Liver (tissue), 9 donors: ENCODE data around the gene GPBP1L1. TPM values are rescaled to one million over a fixed set of nuclear protein-coding genes. Genes with fewer than 3 reads are reported as not detected.

Experiments used
- DNase-seq: peaks from one replicate; pipeline ENCODE4 v3.0.0-alpha.2; 2017; ENCODE audit warnings: low spot score
- H3K27ac ChIP-seq, 2 donors: one replicate each; pipeline ENCODE4 v1.7.0; 2013; ENCODE audit warnings: inconsistent platforms in 2 of 2, low read length in 2 of 2, control low read depth in 1 of 2, low read depth in 1 of 2, mild to moderate bottlenecking in 1 of 2
- H3K27me3 ChIP-seq, 4 donors: one replicate each; pipeline versions ENCODE4 v1.6.1 to v1.7.0; 2013; ENCODE audit warnings: low read length in 3 of 4, inconsistent platforms in 1 of 4, mild to moderate bottlenecking in 1 of 4, moderate library complexity in 1 of 4; ENCODE audit not compliant: control insufficient read depth in 4 of 4, insufficient read depth in 4 of 4
- H3K36me3 ChIP-seq, 4 donors: one replicate each; pipeline versions ENCODE4 v1.6.1 to v1.7.0; 2013; ENCODE audit warnings: low read length in 3 of 4, mild to moderate bottlenecking in 3 of 4, low read depth in 1 of 4, moderate library complexity in 1 of 4; ENCODE audit not compliant: control insufficient read depth in 4 of 4, insufficient read depth in 3 of 4
- H3K4me1 ChIP-seq, 4 donors: one replicate each; pipeline versions ENCODE4 v1.6.1 to v1.7.0; 2013; ENCODE audit warnings: low read length in 3 of 4, mild to moderate bottlenecking in 3 of 4, moderate library complexity in 1 of 4; ENCODE audit not compliant: control insufficient read depth in 4 of 4, insufficient read depth in 4 of 4
- H3K4me3 ChIP-seq, 3 donors: one replicate each; pipeline versions ENCODE4 v1.6.1 to v1.7.0; 2013; ENCODE audit warnings: low read length in 3 of 3, control low read depth in 1 of 3, low read depth in 1 of 3, mild to moderate bottlenecking in 1 of 3
- H3K9ac ChIP-seq, 2 donors: one replicate each; pipeline ENCODE4 v1.7.0; 2013; ENCODE audit warnings: low read length in 2 of 2, mild to moderate bottlenecking in 2 of 2, moderate library complexity in 2 of 2, control low read depth in 1 of 2, low read depth in 1 of 2
- H3K9me3 ChIP-seq, 4 donors: one replicate each; pipeline versions ENCODE4 v1.6.1 to v1.7.0; 2013; ENCODE audit warnings: low read length in 3 of 4; ENCODE audit not compliant: control insufficient read depth in 4 of 4
- EGR1 ChIP-seq, 2 donors: IDR thresholded peaks; 2 replicates each; pipeline ENCODE4 v1.6.1; 2016 to 2018; ENCODE audit warnings: antibody characterized with exemption in 2 of 2, low read depth in 2 of 2
- FOXA1 ChIP-seq: IDR thresholded peaks from 2 replicates; pipeline ENCODE4 v1.6.1; 2016; ENCODE audit warnings: antibody characterized with exemption
- FOXA2 ChIP-seq: IDR thresholded peaks from 2 replicates; pipeline ENCODE4 v1.6.1; 2016; ENCODE audit warnings: antibody characterized with exemption
- GABPA ChIP-seq, 2 donors: IDR thresholded peaks in 1 of 2; conservative IDR thresholded peaks in 1 of 2; 2 replicates each; pipeline ENCODE4 v1.6.1; 2016; ENCODE audit warnings: antibody characterized with exemption in 2 of 2, mild to moderate bottlenecking in 1 of 2, moderate library complexity in 1 of 2
- HNF4A ChIP-seq, 2 donors: conservative IDR thresholded peaks; 2 replicates each; pipeline ENCODE4 v1.6.1; 2016; ENCODE audit warnings: antibody characterized with exemption in 2 of 2, mild to moderate bottlenecking in 2 of 2
- HNF4G ChIP-seq: IDR thresholded peaks from 2 replicates; pipeline ENCODE4 v1.6.1; 2016; ENCODE audit warnings: antibody characterized with exemption
- JUND ChIP-seq, 2 donors: IDR thresholded peaks; 2 replicates each; pipeline ENCODE4 v1.6.1; 2016; ENCODE audit warnings: antibody characterized with exemption in 2 of 2
- NR2F2 ChIP-seq: IDR thresholded peaks from 2 replicates; pipeline ENCODE4 v1.6.1; 2016; ENCODE audit warnings: antibody characterized with exemption
- RAD21 ChIP-seq, 2 donors: IDR thresholded peaks; 2 replicates each; pipeline ENCODE4 v1.6.1; 2016; ENCODE audit warnings: antibody characterized with exemption in 2 of 2, mild to moderate bottlenecking in 2 of 2
- SP1 ChIP-seq: IDR thresholded peaks from 2 replicates; pipeline ENCODE4 v1.6.1; 2018; ENCODE audit warnings: antibody characterized with exemption, mild to moderate bottlenecking
- YY1 ChIP-seq: IDR thresholded peaks from 2 replicates; pipeline ENCODE4 v1.6.1; 2016; ENCODE audit warnings: antibody characterized with exemption, mild to moderate bottlenecking
- WGBS: extraction: QIAGEN DNeasy Blood & Tissue Kit; methylation state at CpG from one replicate; pipeline ENCODE4 v1.1.7; 2013; 5-methylcytosine and 5-hydroxymethylcytosine counted together
- polyA plus RNA-seq, 2 donors: library from polyadenylated mRNA; stranded (reverse) in 1 of 2; unstranded in 1 of 2; fragments of 200-250 nt in 1 of 2; fragments of >200 nt in 1 of 2; fragmentation: Nextera tagmentation in 1 of 2; extraction: Ambion mirVana in 1 of 2; gene quantifications; one replicate each; pipeline versions ENCODE4 v1.2.1 to v1.2.3, GENCODE V29; 2013 to 2015
- total RNA-seq, 2 donors: library from RNA; depleted of rRNA; stranded (reverse); fragments of >200 nt; gene quantifications; one replicate each; pipeline ENCODE4 v1.2.3, GENCODE V29; 2014
- TF ChIP-seq, protein P1 (sequence below): IDR thresholded peaks from 2 replicates; pipeline ENCODE4 v1.6.1; 2016; ENCODE audit warnings: antibody characterized with exemption, mild to moderate bottlenecking
- TF ChIP-seq, protein P2 (sequence below): IDR thresholded peaks from 2 replicates; pipeline ENCODE4 v1.6.1; 2016; ENCODE audit warnings: antibody characterized with exemption
- TF ChIP-seq, protein P3 (sequence below): IDR thresholded peaks from 2 replicates; pipeline ENCODE4 v1.6.1; 2016; ENCODE audit warnings: antibody characterized with exemption
- TF ChIP-seq, protein P4 (sequence below): fragments of 150-350 bp; IDR thresholded peaks from 2 replicates; pipeline ENCODE4 v1.5.1; 2017; ENCODE audit warnings: improper control_type of control experiment, low read depth, low read length; ENCODE audit not compliant: missing input control
- donor health status: healthy.
- donor health status: healthy.
- donor health status: healthy.
- donor health status: healthy.
- donor health status: healthy.

Gene GPBP1L1
- total and polyA plus RNA-seq, 4 donors, result 24.8 to 86.7 (median 53.5) TPM

DNA sequence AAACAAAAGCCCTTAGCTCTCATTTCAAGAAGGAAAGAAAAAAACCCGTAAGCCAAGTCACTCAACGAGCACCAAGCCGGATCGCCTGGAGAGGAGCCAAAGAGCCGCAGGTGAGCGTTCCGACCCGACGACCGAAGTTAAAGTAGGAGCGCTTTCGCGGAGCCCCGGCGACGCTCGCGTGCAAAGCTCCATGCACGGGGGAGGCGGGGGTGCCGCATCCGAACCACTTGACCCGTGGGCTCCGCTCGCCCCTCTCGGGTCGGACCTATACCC, 382 bp downstream of the GPBP1L1 start:
- peak; percentile 73 for DNase-seq
- Histone ChIP-seq H3K27me3 (no peaks in the 10 kb centered on the region), H3K4me1 (peaks cover 10 to 39% (median 28%) of the 10 kb centered on the region in 4 donors), H3K27ac (peak overlapping the region; percentile 98 to 99), H3K36me3 (peaks cover 0 to under 1% (median 0%) of the 10 kb centered on the region in 4 donors), H3K4me3 (peak overlapping the region; percentile 87 to 99 (median 92)), H3K9ac (peak overlapping the region; percentile 86 to 98), H3K9me3 (no peaks in the 10 kb centered on the region)
- WGBS, result under 1% methylated on average over 27 of the region's 27 CpGs
- no peak for TF ChIP-seq FOXA1
- no peak for TF ChIP-seq GABPA (IDR thresholded peaks at IDR 0.05 in 1 of 2, conservative IDR thresholded peaks at IDR 0.05 in 1 of 2)
- TF ChIP-seq, protein P1, sequence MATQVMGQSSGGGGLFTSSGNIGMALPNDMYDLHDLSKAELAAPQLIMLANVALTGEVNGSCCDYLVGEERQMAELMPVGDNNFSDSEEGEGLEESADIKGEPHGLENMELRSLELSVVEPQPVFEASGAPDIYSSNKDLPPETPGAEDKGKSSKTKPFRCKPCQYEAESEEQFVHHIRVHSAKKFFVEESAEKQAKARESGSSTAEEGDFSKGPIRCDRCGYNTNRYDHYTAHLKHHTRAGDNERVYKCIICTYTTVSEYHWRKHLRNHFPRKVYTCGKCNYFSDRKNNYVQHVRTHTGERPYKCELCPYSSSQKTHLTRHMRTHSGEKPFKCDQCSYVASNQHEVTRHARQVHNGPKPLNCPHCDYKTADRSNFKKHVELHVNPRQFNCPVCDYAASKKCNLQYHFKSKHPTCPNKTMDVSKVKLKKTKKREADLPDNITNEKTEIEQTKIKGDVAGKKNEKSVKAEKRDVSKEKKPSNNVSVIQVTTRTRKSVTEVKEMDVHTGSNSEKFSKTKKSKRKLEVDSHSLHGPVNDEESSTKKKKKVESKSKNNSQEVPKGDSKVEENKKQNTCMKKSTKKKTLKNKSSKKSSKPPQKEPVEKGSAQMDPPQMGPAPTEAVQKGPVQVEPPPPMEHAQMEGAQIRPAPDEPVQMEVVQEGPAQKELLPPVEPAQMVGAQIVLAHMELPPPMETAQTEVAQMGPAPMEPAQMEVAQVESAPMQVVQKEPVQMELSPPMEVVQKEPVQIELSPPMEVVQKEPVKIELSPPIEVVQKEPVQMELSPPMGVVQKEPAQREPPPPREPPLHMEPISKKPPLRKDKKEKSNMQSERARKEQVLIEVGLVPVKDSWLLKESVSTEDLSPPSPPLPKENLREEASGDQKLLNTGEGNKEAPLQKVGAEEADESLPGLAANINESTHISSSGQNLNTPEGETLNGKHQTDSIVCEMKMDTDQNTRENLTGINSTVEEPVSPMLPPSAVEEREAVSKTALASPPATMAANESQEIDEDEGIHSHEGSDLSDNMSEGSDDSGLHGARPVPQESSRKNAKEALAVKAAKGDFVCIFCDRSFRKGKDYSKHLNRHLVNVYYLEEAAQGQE, result peak; percentile 1
- TF ChIP-seq, protein P2, sequence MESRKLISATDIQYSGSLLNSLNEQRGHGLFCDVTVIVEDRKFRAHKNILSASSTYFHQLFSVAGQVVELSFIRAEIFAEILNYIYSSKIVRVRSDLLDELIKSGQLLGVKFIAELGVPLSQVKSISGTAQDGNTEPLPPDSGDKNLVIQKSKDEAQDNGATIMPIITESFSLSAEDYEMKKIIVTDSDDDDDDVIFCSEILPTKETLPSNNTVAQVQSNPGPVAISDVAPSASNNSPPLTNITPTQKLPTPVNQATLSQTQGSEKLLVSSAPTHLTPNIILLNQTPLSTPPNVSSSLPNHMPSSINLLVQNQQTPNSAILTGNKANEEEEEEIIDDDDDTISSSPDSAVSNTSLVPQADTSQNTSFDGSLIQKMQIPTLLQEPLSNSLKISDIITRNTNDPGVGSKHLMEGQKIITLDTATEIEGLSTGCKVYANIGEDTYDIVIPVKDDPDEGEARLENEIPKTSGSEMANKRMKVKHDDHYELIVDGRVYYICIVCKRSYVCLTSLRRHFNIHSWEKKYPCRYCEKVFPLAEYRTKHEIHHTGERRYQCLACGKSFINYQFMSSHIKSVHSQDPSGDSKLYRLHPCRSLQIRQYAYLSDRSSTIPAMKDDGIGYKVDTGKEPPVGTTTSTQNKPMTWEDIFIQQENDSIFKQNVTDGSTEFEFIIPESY, result no peak
- no peak for TF ChIP-seq YY1
- TF ChIP-seq SP1, result no peak
- TF ChIP-seq HNF4G, result no peak

DNA sequence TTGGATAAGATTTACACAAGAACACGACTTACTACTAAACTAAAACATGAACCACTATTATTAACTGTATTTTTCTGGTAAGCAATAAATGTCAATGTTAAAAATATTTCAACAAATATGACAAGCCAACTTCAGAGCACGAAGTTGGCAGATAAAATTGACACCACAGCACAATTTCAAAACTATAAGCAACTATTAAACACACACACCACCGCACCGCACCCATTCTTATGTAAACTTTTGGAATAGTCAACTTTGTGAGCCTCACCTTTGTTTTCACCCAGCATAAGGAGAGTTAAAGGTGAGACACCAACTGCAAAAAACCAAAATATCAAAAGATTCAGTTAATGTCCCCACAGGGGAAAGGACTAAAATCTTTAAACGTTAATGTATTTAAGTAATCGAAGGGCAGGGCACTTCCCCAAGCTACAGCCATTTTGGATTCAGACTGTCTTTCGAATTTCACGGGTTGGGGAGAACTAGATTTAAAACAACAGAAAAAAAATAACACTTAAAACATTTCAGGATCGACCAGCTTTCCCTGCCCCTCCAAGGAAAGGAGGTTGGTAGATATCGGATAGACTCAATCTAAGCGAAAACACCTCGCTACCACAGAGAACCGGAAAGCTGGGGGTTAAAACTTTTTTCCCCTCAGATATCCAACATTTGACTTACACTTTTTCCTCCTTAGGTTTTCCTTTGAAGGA, 872 bp downstream of the GPBP1L1 start:
- under 1% methylated on average over 13 of the region's 13 CpGs for WGBS
- no peak for DNase-seq
- no peaks in the 10 kb centered on the region for H3K27me3 ChIP-seq
- no peaks in the 10 kb centered on the region for H3K9me3 ChIP-seq
- peaks cover 10 to 44% (median 33%) of the 10 kb centered on the region in 4 donors for H3K4me1 ChIP-seq
- H3K4me3 ChIP-seq, result peak overlapping the region; percentile 87 to 99 (median 92)
- H3K36me3 ChIP-seq, result no peaks in the 10 kb centered on the region
- TF ChIP-seq, protein P3, sequence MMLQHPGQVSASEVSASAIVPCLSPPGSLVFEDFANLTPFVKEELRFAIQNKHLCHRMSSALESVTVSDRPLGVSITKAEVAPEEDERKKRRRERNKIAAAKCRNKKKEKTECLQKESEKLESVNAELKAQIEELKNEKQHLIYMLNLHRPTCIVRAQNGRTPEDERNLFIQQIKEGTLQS, result no peak
- H3K27ac ChIP-seq, result peak overlapping the region; percentile 98 to 99
- H3K9ac ChIP-seq, result peak overlapping the region; percentile 86 to 98

DNA sequence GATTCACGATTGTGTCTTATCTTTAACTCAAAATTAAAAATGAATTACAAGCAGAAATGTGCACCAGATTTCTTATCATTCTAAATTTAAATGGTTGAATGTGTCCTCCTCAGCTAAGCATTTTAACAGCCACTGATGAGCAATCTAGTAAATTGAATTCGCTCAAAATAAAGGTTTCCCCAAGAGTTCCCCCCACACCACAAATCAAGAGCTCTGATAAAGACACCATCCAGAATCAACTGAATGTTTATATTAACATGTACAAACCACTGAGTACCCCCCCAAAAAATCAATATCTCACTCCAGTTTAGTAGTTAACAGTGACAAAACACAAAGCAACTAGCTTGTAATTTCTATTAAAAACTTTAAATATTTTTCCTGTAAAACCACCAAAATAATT, 1.9 kb downstream of the GPBP1L1 start:
- H3K4me1 ChIP-seq, result peaks cover 15 to 51% (median 40%) of the 10 kb centered on the region in 4 donors
- no peak overlapping the region for H3K27ac ChIP-seq
- H3K9me3 ChIP-seq, result no peaks in the 10 kb centered on the region
- no peaks in the 10 kb centered on the region for H3K27me3 ChIP-seq
- 13% methylated on average over 2 of the region's 2 CpGs for WGBS
- H3K9ac ChIP-seq, result peak overlapping the region in 1 of 2 donors; percentile 65
- H3K36me3 ChIP-seq, result no peaks in the 10 kb centered on the region
- DNase-seq, result no peak
- peak overlapping the region; percentile 47 to 99 (median 92) for H3K4me3 ChIP-seq
- TF ChIP-seq, protein P2, result no peak
- TF ChIP-seq EGR1 (IDR thresholded peaks at IDR 0.05; ENCODE audit: low read depth in 2 of 2), result no peak
- TF ChIP-seq YY1, result no peak
- TF ChIP-seq HNF4A (conservative IDR thresholded peaks at IDR 0.05), result no peak
- TF ChIP-seq FOXA1, result no peak
- no peak for TF ChIP-seq JUND (IDR thresholded peaks at IDR 0.05)
- no peak for TF ChIP-seq HNF4G
- TF ChIP-seq FOXA2, result no peak
- no peak for TF ChIP-seq RAD21 (IDR thresholded peaks at IDR 0.05)
- TF ChIP-seq, protein P4, sequence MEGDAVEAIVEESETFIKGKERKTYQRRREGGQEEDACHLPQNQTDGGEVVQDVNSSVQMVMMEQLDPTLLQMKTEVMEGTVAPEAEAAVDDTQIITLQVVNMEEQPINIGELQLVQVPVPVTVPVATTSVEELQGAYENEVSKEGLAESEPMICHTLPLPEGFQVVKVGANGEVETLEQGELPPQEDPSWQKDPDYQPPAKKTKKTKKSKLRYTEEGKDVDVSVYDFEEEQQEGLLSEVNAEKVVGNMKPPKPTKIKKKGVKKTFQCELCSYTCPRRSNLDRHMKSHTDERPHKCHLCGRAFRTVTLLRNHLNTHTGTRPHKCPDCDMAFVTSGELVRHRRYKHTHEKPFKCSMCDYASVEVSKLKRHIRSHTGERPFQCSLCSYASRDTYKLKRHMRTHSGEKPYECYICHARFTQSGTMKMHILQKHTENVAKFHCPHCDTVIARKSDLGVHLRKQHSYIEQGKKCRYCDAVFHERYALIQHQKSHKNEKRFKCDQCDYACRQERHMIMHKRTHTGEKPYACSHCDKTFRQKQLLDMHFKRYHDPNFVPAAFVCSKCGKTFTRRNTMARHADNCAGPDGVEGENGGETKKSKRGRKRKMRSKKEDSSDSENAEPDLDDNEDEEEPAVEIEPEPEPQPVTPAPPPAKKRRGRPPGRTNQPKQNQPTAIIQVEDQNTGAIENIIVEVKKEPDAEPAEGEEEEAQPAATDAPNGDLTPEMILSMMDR, result no peak
- no peak for TF ChIP-seq NR2F2
